Transverse colon (tissue), 4 donors: ENCODE results near the gene ZNF785. TPM values are rescaled to one million over a fixed set of nuclear protein-coding genes. Genes with fewer than 3 reads are reported as not detected.

Experiments used
- DNase-seq: peaks from one replicate; pipeline ENCODE4 v3.0.0-alpha.2; 2019
- H3K27ac ChIP-seq, 4 donors: fragments of 200-600 bp; sonication (generic); 2 replicates each; pipeline ENCODE4 v1.5.1; 2016 to 2018; ENCODE audit warnings: inconsistent platforms in 4 of 4
- H3K27me3 ChIP-seq: fragments of 200-600 bp; sonication (generic); 2 replicates; pipeline ENCODE4 v1.5.1; 2017; ENCODE audit warnings: inconsistent platforms
- H3K36me3 ChIP-seq, 4 donors: fragments of 200-600 bp; sonication (generic); 2 replicates each; pipeline ENCODE4 v1.5.1; 2017 to 2019; ENCODE audit warnings: inconsistent platforms in 4 of 4
- H3K4me1 ChIP-seq, 4 donors: fragments of 200-600 bp; sonication (generic); 2 replicates each; pipeline ENCODE4 v1.5.1; 2017 to 2020; ENCODE audit warnings: inconsistent platforms in 4 of 4
- H3K4me3 ChIP-seq, 4 donors: fragments of 200-600 bp; sonication (generic); 1 replicate in 1 of 4; 2 replicates in 3 of 4; pipeline versions ENCODE4 v1.5.1 to v1.6.1; 2017 to 2019; ENCODE audit warnings: inconsistent platforms in 4 of 4
- H3K9me3 ChIP-seq, 2 donors: fragments of 200-600 bp; sonication (generic); 2 replicates each; pipeline ENCODE4 v1.5.1; 2017 to 2019; ENCODE audit warnings: inconsistent platforms in 2 of 2
- EP300 ChIP-seq: sonication (generic); formaldehyde crosslinking; IDR thresholded peaks from one replicate; pipeline ENCODE4 v1.6.1; 2017; ENCODE audit warnings: antibody characterized with exemption, low read depth
- POLR2A ChIP-seq: fragments of 450-650 bp; IDR thresholded peaks from one replicate; pipeline ENCODE4 v1.6.1; 2016; ENCODE audit warnings: antibody characterized with exemption, mild to moderate bottlenecking, moderate library complexity
- POLR2AphosphoS5 ChIP-seq, 3 donors: sonication (generic); formaldehyde crosslinking; IDR thresholded peaks; one replicate each; pipeline ENCODE4 v1.6.1; 2016; ENCODE audit warnings: antibody characterized with exemption in 3 of 3
- WGBS, 2 donors: methylation state at CpG; one replicate each; pipeline ENCODE4 v1.1.5; 2018; ENCODE audit warnings: low coverage in 1 of 2; 5-methylcytosine and 5-hydroxymethylcytosine counted together
- in situ Hi-C, 4 donors: fragments of 200-750 bp; cut with MboI; loops; one replicate each; pipeline versions ENCODE4 v1.15.0 to v1.15.1; 2017; ENCODE audit warnings: low sequenced_read_pairs in 3 of 4, low pct_ligation_motif_present in 1 of 4, low pct_unique_long_range_greater_than_20kb in 1 of 4
- intact Hi-C: fragments of 100-400 bp; cut with DNase I; formaldehyde crosslinking; loops from one replicate; pipeline ENCODE4 v1.15.1; 2023; ENCODE audit warnings: low total_unique reads
- total RNA-seq, 4 donors: library from RNA; depleted of rRNA; stranded (reverse); fragments of >200 nt; gene quantifications; one replicate each; pipeline ENCODE4 v1.1.0, GENCODE V29; 2016
- TF ChIP-seq, protein P1 (sequence below), 5 experiments: fragments of 200-600 bp in 3 of 5; fragments of 450-650 bp in 2 of 5; sonication (generic) in 3 of 5; IDR thresholded peaks; 1 replicate in 2 of 5; 2 replicates in 3 of 5; pipeline ENCODE4 v1.5.1; 2016 to 2017; ENCODE audit warnings: antibody characterized with exemption in 5 of 5, inconsistent platforms in 3 of 5, mild to moderate bottlenecking in 2 of 5, moderate library complexity in 1 of 5

Gene ZNF785
- total RNA-seq, 4 donors from 2014 or later = 17.2 to 131 (median 20.5) TPM

- in situ Hi-C loops (loop anchor here in 2 of 4 donors (10.0 kb wide), 2 partner anchors 160 to 170 kb away; partner anchors contain the start of genes DCTPP1 (in 1 of the 2) and SEPHS2 (in 1 of the 2)), intact Hi-C loops (no loop called here)
- Histone ChIP-seq H3K4me3 (no peak overlapping the region), H3K9me3 (no peaks in the 10 kb centered on the region), H3K27me3 (no peaks in the 10 kb centered on the region), H3K27ac (no peak overlapping the region), H3K36me3 (peaks cover 0 to 47% (median 8%) of the 10 kb centered on the region in 4 donors), H3K4me1 (peaks cover 0 to 34% (median 12%) of the 10 kb centered on the region in 4 donors)
- no peak for DNase-seq
- WGBS, 2 donors = 91 to 98% methylated on average over 8 to 15 of the region's 15 CpGs
- TF ChIP-seq POLR2AphosphoS5 (IDR thresholded peaks at IDR 0.05) = no peak
- TF ChIP-seq EP300 = no peak
- TF ChIP-seq, protein P1, sequence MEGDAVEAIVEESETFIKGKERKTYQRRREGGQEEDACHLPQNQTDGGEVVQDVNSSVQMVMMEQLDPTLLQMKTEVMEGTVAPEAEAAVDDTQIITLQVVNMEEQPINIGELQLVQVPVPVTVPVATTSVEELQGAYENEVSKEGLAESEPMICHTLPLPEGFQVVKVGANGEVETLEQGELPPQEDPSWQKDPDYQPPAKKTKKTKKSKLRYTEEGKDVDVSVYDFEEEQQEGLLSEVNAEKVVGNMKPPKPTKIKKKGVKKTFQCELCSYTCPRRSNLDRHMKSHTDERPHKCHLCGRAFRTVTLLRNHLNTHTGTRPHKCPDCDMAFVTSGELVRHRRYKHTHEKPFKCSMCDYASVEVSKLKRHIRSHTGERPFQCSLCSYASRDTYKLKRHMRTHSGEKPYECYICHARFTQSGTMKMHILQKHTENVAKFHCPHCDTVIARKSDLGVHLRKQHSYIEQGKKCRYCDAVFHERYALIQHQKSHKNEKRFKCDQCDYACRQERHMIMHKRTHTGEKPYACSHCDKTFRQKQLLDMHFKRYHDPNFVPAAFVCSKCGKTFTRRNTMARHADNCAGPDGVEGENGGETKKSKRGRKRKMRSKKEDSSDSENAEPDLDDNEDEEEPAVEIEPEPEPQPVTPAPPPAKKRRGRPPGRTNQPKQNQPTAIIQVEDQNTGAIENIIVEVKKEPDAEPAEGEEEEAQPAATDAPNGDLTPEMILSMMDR (IDR thresholded peaks at IDR 0.05) = no peak
- no peak for TF ChIP-seq POLR2A
Observed at GRCh38 chr16:30605158-30605557, 19.7 kb upstream of the ZNF785 start.

GRCh38 chr16:30604316-30604947 lies 18.9 kb upstream of the ZNF785 start:
- no peaks in the 10 kb centered on the region for H3K9me3 ChIP-seq
- peaks cover 0 to 34% (median 11%) of the 10 kb centered on the region in 4 donors for H3K4me1 ChIP-seq
- no peaks in the 10 kb centered on the region for H3K27me3 ChIP-seq
- no peak overlapping the region for H3K27ac ChIP-seq
- no peak for DNase-seq
- in situ Hi-C loops = loop anchor here in 2 of 4 donors (10.0 kb wide), 2 partner anchors 160 to 170 kb away; partner anchors contain the start of genes DCTPP1 (in 1 of the 2) and SEPHS2 (in 1 of the 2)
- peaks cover 0 to 47% (median 8%) of the 10 kb centered on the region in 4 donors for H3K36me3 ChIP-seq
- TF ChIP-seq EP300 (no peak), POLR2A (no peak), POLR2AphosphoS5 (IDR thresholded peaks at IDR 0.05) (no peak)
- TF ChIP-seq, protein P1 (IDR thresholded peaks at IDR 0.05) = no peak
- no peak overlapping the region for H3K4me3 ChIP-seq
- 92% methylated on average over 49 of the region's 49 CpGs; no CpG with 5 or more reads in 1 of the 2 donors for WGBS, 2 donors
- intact Hi-C loops = no loop called here

GRCh38 chr16:30603945-30604315 lies 18.4 kb upstream of the ZNF785 start:
- no peak overlapping the region for H3K27ac ChIP-seq
- in situ Hi-C loops = loop anchor here in 2 of 4 donors (10.0 kb wide), 2 partner anchors 159 to 169 kb away; partner anchors contain the start of genes DCTPP1 (in 1 of the 2) and SEPHS2 (in 1 of the 2)

More at GRCh38 chr16:30603945-30604315, 18.4 kb upstream of the ZNF785 start:
- intact Hi-C loops = no loop called here
- H3K4me3 ChIP-seq = no peak overlapping the region
- H3K9me3 ChIP-seq = no peaks in the 10 kb centered on the region
- no peak for DNase-seq
- TF ChIP-seq POLR2AphosphoS5 (IDR thresholded peaks at IDR 0.05) (no peak), EP300 (no peak), POLR2A (no peak)
- TF ChIP-seq, protein P1 (IDR thresholded peaks at IDR 0.05) = no peak
- H3K27me3 ChIP-seq = no peaks in the 10 kb centered on the region
- H3K4me1 ChIP-seq = peaks cover 0 to 30% (median 7%) of the 10 kb centered on the region in 4 donors
- 79 to 83% methylated on average over 1 to 7 of the region's 7 CpGs for WGBS, 2 donors
- H3K36me3 ChIP-seq = peaks cover 0 to 47% (median 8%) of the 10 kb centered on the region in 4 donors
